GM23338 (cell line): Measurements from ENCODE around the gene CD300H. TPM values are rescaled to one million over a fixed set of nuclear protein-coding genes. Genes with fewer than 3 reads are reported as not detected.

ENCODE experiments used
- ATAC-seq: fragments of 200-7000 bp; cut with Tn5 transposase; 3 replicates; pipeline ENCODE4 v1.9.1; 2020
- DNase-seq: peaks from one replicate; pipeline ENCODE4 v3.0.0-alpha.2; 2015; ENCODE audit warnings: low spot score
- H2AFZ ChIP-seq: fragments of 200-600 bp; sonication (generic); 2 replicates; pipeline ENCODE4 v1.8.0; 2016; ENCODE audit warnings: antibody characterized with exemption, mild to moderate bottlenecking, moderate library complexity
- H3F3A ChIP-seq: fragments of 200-600 bp; sonication (generic); replicated peaks from 2 replicates; pipeline ENCODE4 v1.8.0; 2017; ENCODE audit warnings: antibody characterized with exemption, mixed run types, low read depth
- H3K27ac ChIP-seq: fragments of 200-600 bp; sonication (generic); 2 replicates; pipeline ENCODE4 v1.6.1; 2016; ENCODE audit warnings: low read depth
- H3K27me3 ChIP-seq: fragments of 200-600 bp; sonication (generic); 2 replicates; pipeline ENCODE4 v1.8.0; 2016; ENCODE audit warnings: mild to moderate bottlenecking, mixed run types, moderate library complexity; ENCODE audit not compliant: insufficient read depth
- H3K36me3 ChIP-seq: fragments of 200-600 bp; sonication (generic); 2 replicates; pipeline ENCODE4 v1.8.0; 2016; ENCODE audit warnings: mild to moderate bottlenecking; ENCODE audit not compliant: insufficient read depth
- H3K4me1 ChIP-seq: fragments of 200-600 bp; sonication (generic); 2 replicates; pipeline ENCODE4 v1.8.0; 2016; ENCODE audit warnings: mild to moderate bottlenecking, moderate library complexity; ENCODE audit not compliant: insufficient read depth
- H3K4me2 ChIP-seq: fragments of 200-600 bp; sonication (generic); 2 replicates; pipeline ENCODE4 v1.7.1; 2017; ENCODE audit warnings: mixed run types
- H3K4me3 ChIP-seq: fragments of 200-600 bp; sonication (generic); 2 replicates; pipeline ENCODE4 v1.6.1; 2016; ENCODE audit warnings: mixed run types
- H3K79me2 ChIP-seq: fragments of 200-600 bp; sonication (generic); replicated peaks from 2 replicates; pipeline ENCODE4 v1.8.0; 2017; ENCODE audit warnings: mild to moderate bottlenecking; ENCODE audit not compliant: insufficient read depth
- H3K9me2 ChIP-seq: fragments of 200-600 bp; sonication (generic); 2 replicates; pipeline ENCODE4 v1.8.0; 2017; ENCODE audit not compliant: insufficient read depth
- H4K20me1 ChIP-seq: fragments of 200-600 bp; sonication (generic); replicated peaks from 2 replicates; pipeline ENCODE4 v1.8.0; 2017; ENCODE audit warnings: mild to moderate bottlenecking; ENCODE audit not compliant: insufficient read depth
- H3K27ac Mint-ChIP-seq: 2 replicates; pipeline ENCODE4 v1.8.0; 2020; ENCODE audit warnings: inconsistent platforms, mild to moderate bottlenecking, moderate library complexity, mixed read lengths
- H3K27me3 Mint-ChIP-seq: 3 replicates; pipeline ENCODE4 v1.8.0; 2022; ENCODE audit warnings: low read depth, mild to moderate bottlenecking, moderate library complexity, mixed read lengths, inconsistent platforms; ENCODE audit not compliant: insufficient read depth, poor library complexity
- H3K36me3 Mint-ChIP-seq: 3 replicates; pipeline ENCODE4 v1.8.0; 2021; ENCODE audit warnings: low read depth, mild to moderate bottlenecking, inconsistent platforms, moderate library complexity, mixed read lengths
- H3K4me1 Mint-ChIP-seq: 3 replicates; pipeline ENCODE4 v1.8.0; 2020; ENCODE audit warnings: mild to moderate bottlenecking, inconsistent platforms, mixed read lengths
- H3K4me3 Mint-ChIP-seq: 3 replicates; pipeline ENCODE4 v1.8.0; 2021; ENCODE audit warnings: moderate library complexity, mild to moderate bottlenecking, inconsistent platforms, mixed read lengths
- H3K9me3 Mint-ChIP-seq: 3 replicates; pipeline ENCODE4 v1.8.0; 2020; ENCODE audit warnings: moderate library complexity, mild to moderate bottlenecking, inconsistent platforms, mixed read lengths
- CREB1 ChIP-seq: fragments of 250-450 bp; sonication (Bioruptor Pico); IDR thresholded peaks from 2 replicates; pipeline ENCODE4 v1.5.0; 2020; ENCODE audit warnings: low read depth, mild to moderate bottlenecking, moderate library complexity
- CTCF ChIP-seq, 2 experiments: fragments of 200-600 bp in 1 of 2; sonication (generic) in 1 of 2; conservative IDR thresholded peaks; 2 replicates each; pipeline versions ENCODE4 v1.5.1 to v1.6.1; 2016 to 2017; ENCODE audit warnings: antibody characterized with exemption in 2 of 2, low read depth in 2 of 2, mild to moderate bottlenecking in 2 of 2, moderate library complexity in 1 of 2
- EZH2 ChIP-seq: fragments of 200-600 bp; sonication (generic); IDR thresholded peaks from one replicate; pipeline ENCODE4 v1.8.0; 2017; ENCODE audit warnings: antibody characterized with exemption, mild to moderate bottlenecking, low read depth; ENCODE audit not compliant: unreplicated experiment
- EZH2phosphoT487 ChIP-seq: fragments of 200-600 bp; sonication (generic); IDR thresholded peaks from one replicate; pipeline ENCODE4 v1.8.1; 2018; ENCODE audit warnings: antibody characterized with exemption; ENCODE audit not compliant: unreplicated experiment
- JUNB ChIP-seq: IDR thresholded peaks from one replicate; pipeline ENCODE4 v1.6.1; 2016; ENCODE audit warnings: antibody characterized with exemption; ENCODE audit not compliant: unreplicated experiment
- NANOG ChIP-seq: IDR thresholded peaks from 2 replicates; pipeline ENCODE4 v1.6.1; 2016; ENCODE audit warnings: antibody characterized with exemption, borderline replicate concordance
- POLR2AphosphoS5 ChIP-seq: IDR thresholded peaks from 2 replicates; pipeline ENCODE4 v1.6.1; 2016; ENCODE audit warnings: antibody characterized with exemption, low read depth
- REST ChIP-seq: IDR thresholded peaks from one replicate; pipeline ENCODE4 v1.6.1; 2018; ENCODE audit warnings: antibody characterized with exemption; ENCODE audit not compliant: unreplicated experiment
- ZNF114 ChIP-seq: fragments of 250-450 bp; sonication (Bioruptor Pico); IDR thresholded peaks from 2 replicates; pipeline ENCODE4 v1.5.0; 2020; ENCODE audit warnings: mild to moderate bottlenecking, moderate library complexity
- polyA plus RNA-seq: library from polyadenylated mRNA; unstranded; fragments of >200 nt; fragmentation: Nextera tagmentation; extraction: Ambion mirVana; gene quantifications from 2 replicates; pipeline ENCODE4 v1.2.1, GENCODE V29; 2016
- total RNA-seq: library from RNA; depleted of rRNA; stranded (reverse); fragments of >200 nt; shearing (Covaris generic); gene quantifications from 2 replicates; pipeline ENCODE4 v1.2.3, GENCODE V29; 2014

Gene CD300H
- total and polyA plus RNA-seq, 2 experiments from 2014 or later = not detected

GRCh38 chr17:74584292-74585060, 17.2 kb upstream of the CD300H start (continued):
- TF ChIP-seq REST (no peak), ZNF114 (CRISPR knock-in tag) (no peak), NANOG (no peak)

DNA sequence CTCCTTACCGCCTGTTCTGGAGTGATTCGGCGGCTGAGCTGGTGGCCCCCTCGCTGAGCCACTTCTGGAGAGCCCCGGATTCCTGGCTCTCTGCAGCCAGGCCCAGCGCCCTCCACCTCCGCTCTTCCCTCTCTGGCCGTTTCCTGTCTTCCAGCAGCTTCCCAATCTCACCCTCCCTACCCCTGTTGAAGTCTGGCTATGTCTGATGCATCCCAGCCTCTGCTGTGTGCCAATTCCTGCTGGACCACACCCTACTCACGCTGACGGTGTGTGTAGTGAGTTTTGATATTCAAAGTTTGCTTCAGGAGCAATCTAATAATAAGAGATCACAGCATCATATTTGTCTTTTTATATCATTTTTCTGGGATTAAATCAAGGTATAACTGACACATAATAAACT, 15.3 kb upstream of the CD300H start:
- Histone ChIP-seq H4K20me1 (no peaks in the 10 kb centered on the region), H3K36me3 (no peaks in the 10 kb centered on the region), H3K9me2 (no peaks in the 10 kb centered on the region), H3K4me1 (no peaks in the 10 kb centered on the region), H3K27me3 (no peaks in the 10 kb centered on the region), H3K27ac (no peak overlapping the region), H2AFZ (no peak overlapping the region), H3F3A (no peaks in the 10 kb centered on the region), H3K79me2 (no peaks in the 10 kb centered on the region), H3K4me2 (no peak overlapping the region), H3K4me3 (no peak overlapping the region)
- DNase-seq (no peak), ATAC-seq (no peak)
- H3K27ac Mint-ChIP-seq = no peak overlapping the region
- H3K4me3 Mint-ChIP-seq = no peak overlapping the region
- peaks cover 3% of the 10 kb centered on the region; the same call in 1 of the 3 replicates for H3K4me1 Mint-ChIP-seq
- no peaks in the 10 kb centered on the region for H3K36me3 Mint-ChIP-seq
- H3K9me3 Mint-ChIP-seq = peaks cover 2% of the 10 kb centered on the region; the same call in 2 of the 3 replicates
- H3K27me3 Mint-ChIP-seq = peaks cover 3% of the 10 kb centered on the region
- TF ChIP-seq EZH2phosphoT487 = no peak
- no peak for TF ChIP-seq JUNB
- TF ChIP-seq EZH2 = no peak

- no peaks in the 10 kb centered on the region; the same call in 2 of the 3 replicates for H3K36me3 Mint-ChIP-seq
- H3K27ac ChIP-seq = no peak overlapping the region
- no peaks in the 10 kb centered on the region for H3K27me3 ChIP-seq
- H3K27ac Mint-ChIP-seq = no peak overlapping the region
- H3F3A ChIP-seq = no peaks in the 10 kb centered on the region
- H3K4me3 Mint-ChIP-seq = no peak overlapping the region
- ATAC-seq (no peak), DNase-seq (no peak)
- no peak overlapping the region for H3K4me2 ChIP-seq
- no peak overlapping the region for H2AFZ ChIP-seq
- H3K79me2 ChIP-seq = no peaks in the 10 kb centered on the region
- H4K20me1 ChIP-seq = no peaks in the 10 kb centered on the region
- H3K9me2 ChIP-seq = no peaks in the 10 kb centered on the region
- peaks cover 3% of the 10 kb centered on the region for H3K27me3 Mint-ChIP-seq
- no peaks in the 10 kb centered on the region for H3K4me1 ChIP-seq
- H3K4me1 Mint-ChIP-seq = peaks cover 7% of the 10 kb centered on the region; the same call in 2 of the 3 replicates
- H3K9me3 Mint-ChIP-seq = peaks cover 2% of the 10 kb centered on the region
- H3K36me3 ChIP-seq = no peaks in the 10 kb centered on the region
- H3K4me3 ChIP-seq = no peak overlapping the region
- TF ChIP-seq POLR2AphosphoS5 (no peak), ZNF114 (CRISPR knock-in tag) (no peak), REST (no peak), CREB1 (CRISPR knock-in tag) (no peak), CTCF (conservative IDR thresholded peaks at IDR 0.05; ENCODE audit: low read depth in 2 of 2) (no peak), EZH2 (no peak), EZH2phosphoT487 (no peak)
Observed at GRCh38 chr17:74579900-74580299, 12.6 kb upstream of the CD300H start.
